ENCODE data around the gene SPINT2. TPM values are rescaled to one million over a fixed set of nuclear protein-coding genes. Genes with fewer than 3 reads are reported as not detected.

SPINT2 gene
- total RNA-seq, 4 donors from 2014 or later: 158 to 1,321 (median 873) TPM

DNA sequence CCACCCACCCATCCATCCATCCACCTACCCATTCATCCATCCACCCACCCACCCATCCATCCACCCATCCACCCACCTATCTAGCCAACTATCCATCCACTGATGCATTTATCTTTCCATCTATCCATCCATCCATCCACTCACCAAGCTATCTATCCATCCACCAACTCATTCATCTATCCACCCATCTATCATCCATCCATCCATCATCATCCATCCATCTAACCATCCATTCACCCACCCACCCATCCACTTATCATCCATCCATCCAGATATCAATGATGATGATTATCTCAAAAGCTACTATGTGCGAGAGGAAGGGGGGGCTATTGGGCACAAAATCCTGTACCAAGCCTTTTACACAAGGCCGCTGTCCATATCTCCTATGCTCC lies 45.9 kb downstream of the SPINT2 start:
- H3K27me3 ChIP-seq: no peaks in the 10 kb centered on the region
- DNase-seq: no peak
- no peak overlapping the region for H3K4me3 ChIP-seq
- peaks cover 0 to 2% (median 0%) of the 10 kb centered on the region in 4 donors for H3K4me1 ChIP-seq
- no peak overlapping the region for H3K27ac ChIP-seq
- peaks cover 0 to 20% (median 0%) of the 10 kb centered on the region in 3 donors for H3K36me3 ChIP-seq
- H3K9me3 ChIP-seq: no peaks in the 10 kb centered on the region
- TF ChIP-seq POLR2A (IDR thresholded peaks at IDR 0.05): no peak

DNA sequence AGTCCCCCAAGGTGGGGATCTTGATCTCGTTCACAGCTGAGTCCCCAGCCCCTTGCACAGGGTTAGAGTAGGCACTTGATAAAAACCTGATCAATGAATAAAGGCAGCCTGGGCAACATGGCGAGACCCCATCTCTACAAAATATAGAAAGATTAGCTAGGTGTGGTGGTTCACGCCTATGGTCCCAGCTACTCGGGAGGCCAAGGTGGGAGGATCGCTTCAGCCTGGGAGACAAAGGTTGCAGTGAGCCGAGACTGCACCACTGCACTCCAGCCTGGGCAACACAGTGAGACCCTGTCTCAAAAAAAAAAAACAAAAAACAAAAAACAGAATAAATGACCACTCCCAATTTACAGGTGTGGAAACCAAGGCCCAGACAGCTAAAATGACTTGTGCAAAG lies 46.6 kb downstream of the SPINT2 start:
- no peak for TF ChIP-seq POLR2A (IDR thresholded peaks at IDR 0.05)
- TF ChIP-seq, protein P1, sequence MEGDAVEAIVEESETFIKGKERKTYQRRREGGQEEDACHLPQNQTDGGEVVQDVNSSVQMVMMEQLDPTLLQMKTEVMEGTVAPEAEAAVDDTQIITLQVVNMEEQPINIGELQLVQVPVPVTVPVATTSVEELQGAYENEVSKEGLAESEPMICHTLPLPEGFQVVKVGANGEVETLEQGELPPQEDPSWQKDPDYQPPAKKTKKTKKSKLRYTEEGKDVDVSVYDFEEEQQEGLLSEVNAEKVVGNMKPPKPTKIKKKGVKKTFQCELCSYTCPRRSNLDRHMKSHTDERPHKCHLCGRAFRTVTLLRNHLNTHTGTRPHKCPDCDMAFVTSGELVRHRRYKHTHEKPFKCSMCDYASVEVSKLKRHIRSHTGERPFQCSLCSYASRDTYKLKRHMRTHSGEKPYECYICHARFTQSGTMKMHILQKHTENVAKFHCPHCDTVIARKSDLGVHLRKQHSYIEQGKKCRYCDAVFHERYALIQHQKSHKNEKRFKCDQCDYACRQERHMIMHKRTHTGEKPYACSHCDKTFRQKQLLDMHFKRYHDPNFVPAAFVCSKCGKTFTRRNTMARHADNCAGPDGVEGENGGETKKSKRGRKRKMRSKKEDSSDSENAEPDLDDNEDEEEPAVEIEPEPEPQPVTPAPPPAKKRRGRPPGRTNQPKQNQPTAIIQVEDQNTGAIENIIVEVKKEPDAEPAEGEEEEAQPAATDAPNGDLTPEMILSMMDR (IDR thresholded peaks at IDR 0.05): no peak
- H3K27ac ChIP-seq: no peak overlapping the region
- H3K4me1 ChIP-seq: peaks cover 0 to 4% (median 0%) of the 10 kb centered on the region in 4 donors
- no peak for DNase-seq
- H3K4me3 ChIP-seq: no peak overlapping the region
- no peaks in the 10 kb centered on the region for H3K27me3 ChIP-seq
- H3K36me3 ChIP-seq: peaks cover 0 to 16% (median 0%) of the 10 kb centered on the region in 3 donors
- H3K9me3 ChIP-seq: no peaks in the 10 kb centered on the region

GRCh38 chr19:38315657-38316476 lies 51.5 kb downstream of the SPINT2 start, which contains the start of gene YIF1B:
Gene YIF1B, minus strand, starts transcription at chr19:38315947. Its CDS starts 30 bp downstream, at chr19:38315917.
- Histone ChIP-seq H3K27ac (peak within 1 kb of the TSS; percentile 84 to 88 (median 85)), H3K27me3 (no peaks in the 10 kb centered on the region)
- peak; percentile 94 to 98 (median 98) for DNase-seq

DNA sequence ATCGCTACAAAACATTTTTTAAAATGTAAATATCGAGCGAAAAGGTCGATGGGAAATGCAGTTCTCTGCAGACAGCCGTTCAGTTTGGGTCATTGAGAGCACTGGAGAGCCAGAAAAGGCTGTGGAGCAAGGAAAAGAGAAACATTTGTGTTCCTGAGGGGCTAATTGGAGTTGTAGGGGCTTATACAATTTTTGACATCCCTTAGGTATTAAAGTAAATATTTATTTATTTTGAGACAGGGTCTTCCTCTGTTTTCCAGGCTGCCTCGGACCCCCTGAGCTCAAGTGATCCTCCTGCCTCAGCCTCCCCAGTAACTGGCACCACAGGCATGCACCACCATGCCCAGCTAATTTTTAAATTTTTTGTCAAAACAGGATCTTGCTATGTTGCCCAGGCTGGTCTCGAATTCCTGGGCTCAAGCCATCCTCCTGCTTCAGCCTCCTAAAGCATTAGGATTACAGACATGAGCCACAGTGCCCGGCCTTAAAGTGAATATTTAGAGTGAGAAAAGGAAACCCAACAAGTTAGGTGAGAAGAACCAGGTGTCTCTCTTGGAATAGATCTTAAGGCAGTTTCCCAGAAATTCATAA lies 52.2 kb downstream of the SPINT2 start:
- Histone ChIP-seq H3K27me3 (no peaks in the 10 kb centered on the region), H3K36me3 (no peaks in the 10 kb centered on the region), H3K9me3 (no peaks in the 10 kb centered on the region), H3K27ac (peak overlapping the region; percentile 84 to 88 (median 85)), H3K4me3 (peak overlapping the region; percentile 46 to 64 (median 61)), H3K4me1 (peaks cover 0 to 32% (median 12%) of the 10 kb centered on the region in 4 donors)
- no peak for TF ChIP-seq POLR2A (IDR thresholded peaks at IDR 0.05)
- TF ChIP-seq, protein P1 (IDR thresholded peaks at IDR 0.05): no peak
- DNase-seq: no peak

More at GRCh38 chr19:38315657-38316476, 51.5 kb downstream of the SPINT2 start, which contains the start of gene YIF1B:
- Histone ChIP-seq H3K4me1 (peaks cover 0 to 26% (median 12%) of the 10 kb centered on the region in 4 donors), H3K4me3 (peak within 1 kb of the TSS; percentile 46 to 64 (median 61)), H3K36me3 (no peaks in the 10 kb centered on the region), H3K9me3 (no peaks in the 10 kb centered on the region)
- peak in 1 of 2 donors; percentile 58 for TF ChIP-seq POLR2A (IDR thresholded peaks at IDR 0.05)
- TF ChIP-seq, protein P1 (IDR thresholded peaks at IDR 0.05): peak in 2 of 6 experiments; percentile 14 to 34

DNA sequence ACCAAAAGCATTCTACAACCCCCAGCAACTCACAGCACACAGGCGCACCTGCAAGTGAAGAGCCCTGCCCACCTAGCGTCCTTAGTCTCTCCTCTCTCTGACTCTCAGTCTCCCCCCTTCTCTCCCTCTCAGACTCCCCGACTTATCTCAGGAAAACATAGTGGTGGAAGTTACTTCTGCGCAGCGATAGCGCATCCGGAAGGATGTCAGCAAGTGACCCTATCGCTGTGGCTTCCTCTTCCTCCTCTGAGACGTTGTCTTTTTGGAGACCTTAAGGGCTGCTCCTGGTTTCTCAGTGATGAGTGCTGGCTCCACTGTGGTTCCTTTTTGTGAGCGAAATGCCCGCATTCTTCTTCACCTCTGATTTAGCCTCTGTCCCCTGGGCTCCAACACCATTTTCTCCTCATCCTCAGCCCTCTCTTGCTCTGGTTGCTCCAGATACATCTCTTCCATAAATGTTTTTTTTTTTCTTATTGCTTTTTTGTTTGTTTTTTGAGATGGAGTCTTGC lies 52.8 kb downstream of the SPINT2 start:
- H3K9me3 ChIP-seq: no peaks in the 10 kb centered on the region
- TF ChIP-seq, protein P1 (IDR thresholded peaks at IDR 0.05): no peak
- no peak for TF ChIP-seq POLR2A (IDR thresholded peaks at IDR 0.05)
- H3K27me3 ChIP-seq: no peaks in the 10 kb centered on the region
- peaks cover 0 to 35% (median 12%) of the 10 kb centered on the region in 4 donors for H3K4me1 ChIP-seq
- peak overlapping the region; percentile 69 to 86 (median 84) for H3K27ac ChIP-seq
- H3K36me3 ChIP-seq: no peaks in the 10 kb centered on the region
- peak in 2 of 3 donors; percentile 59 to 76 for DNase-seq
- H3K4me3 ChIP-seq: peak overlapping the region in 3 of 4 donors; percentile 13 to 61 (median 46)

Data from Peyer's patch (tissue), 4 donors.